T-helper 1 cell treated with Interleukin-12 subunit alpha and Interleukin-12 subunit beta and Interleukin-4 antibody, amounts not matched to agents 30 μg/mL and 1 μg/mL, for 36 hours (primary cell): ENCODE results near the gene MCTP2.

ENCODE experiments used
- H3K27ac Mint-ChIP-seq: one replicate; pipeline ENCODE4 v1.8.0; 2021; ENCODE audit warnings: mild to moderate bottlenecking, mixed read lengths
- H3K27me3 Mint-ChIP-seq: one replicate; pipeline ENCODE4 v1.8.0; 2021; ENCODE audit warnings: low read depth, mixed read lengths
- H3K36me3 Mint-ChIP-seq: one replicate; pipeline ENCODE4 v1.8.0; 2021; ENCODE audit warnings: low read depth, mixed read lengths
- H3K4me1 Mint-ChIP-seq: one replicate; pipeline ENCODE4 v1.8.0; 2021; ENCODE audit warnings: low read depth, mixed read lengths
- H3K4me3 Mint-ChIP-seq: one replicate; pipeline ENCODE4 v1.8.0; 2021; ENCODE audit warnings: mild to moderate bottlenecking, moderate library complexity, mixed read lengths
- H3K9me3 Mint-ChIP-seq: one replicate; pipeline ENCODE4 v1.8.0; 2021; ENCODE audit warnings: mixed read lengths

Gene MCTP2

DNA sequence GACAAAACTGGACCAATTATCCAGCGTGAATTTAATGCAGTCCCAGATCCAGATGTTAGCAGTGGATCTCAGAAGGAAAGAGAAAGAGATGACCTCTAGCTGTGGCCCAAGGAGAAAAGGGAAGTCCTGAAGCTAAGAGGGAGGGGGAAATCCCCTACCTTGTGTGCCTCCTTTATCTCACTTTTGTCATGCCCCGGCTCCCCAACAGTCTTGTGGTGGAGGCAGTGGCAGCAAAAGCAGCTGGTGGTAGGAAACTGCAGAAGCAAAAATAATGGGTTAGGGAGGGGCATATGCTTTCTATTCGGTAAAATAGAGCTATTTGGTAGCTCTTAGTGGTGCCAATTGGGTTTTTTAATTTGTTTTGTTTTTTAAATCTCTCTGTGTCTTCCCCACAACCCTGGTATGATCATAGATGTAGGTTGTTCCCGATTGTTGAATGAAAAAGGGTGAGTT lies 56.5 kb downstream of the MCTP2 start:
- Mint-ChIP-seq H3K9me3 (peaks cover 9% of the 10 kb centered on the region), H3K4me3 (peak overlapping the region; percentile 87), H3K27me3 (no peaks in the 10 kb centered on the region), H3K4me1 (peaks cover 51% of the 10 kb centered on the region), H3K27ac (peak overlapping the region; percentile 92), H3K36me3 (peaks cover 39% of the 10 kb centered on the region)

DNA sequence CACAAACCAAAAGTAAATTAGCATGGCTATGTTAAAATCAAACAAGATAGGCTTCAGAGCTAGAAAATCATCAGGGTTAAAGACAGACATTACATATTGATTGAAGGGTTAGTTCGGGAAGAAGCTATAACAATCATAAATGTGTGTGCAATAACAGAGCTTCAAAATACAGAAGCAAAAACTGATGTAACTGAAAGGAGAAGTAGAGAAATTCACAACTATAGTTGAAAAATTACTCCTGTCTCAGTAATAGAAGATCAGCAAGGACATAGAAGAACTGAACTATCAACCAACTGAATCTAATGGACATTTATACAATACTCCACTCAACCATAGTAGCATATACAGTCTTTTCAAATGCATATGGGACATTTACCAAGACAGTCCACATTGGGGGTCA lies 59.4 kb downstream of the MCTP2 start:
- peaks cover 28% of the 10 kb centered on the region for H3K36me3 Mint-ChIP-seq
- no peak overlapping the region for H3K4me3 Mint-ChIP-seq
- no peak overlapping the region for H3K27ac Mint-ChIP-seq
- H3K9me3 Mint-ChIP-seq, result peaks cover 9% of the 10 kb centered on the region
- peaks cover 65% of the 10 kb centered on the region for H3K4me1 Mint-ChIP-seq
- H3K27me3 Mint-ChIP-seq, result no peaks in the 10 kb centered on the region

DNA sequence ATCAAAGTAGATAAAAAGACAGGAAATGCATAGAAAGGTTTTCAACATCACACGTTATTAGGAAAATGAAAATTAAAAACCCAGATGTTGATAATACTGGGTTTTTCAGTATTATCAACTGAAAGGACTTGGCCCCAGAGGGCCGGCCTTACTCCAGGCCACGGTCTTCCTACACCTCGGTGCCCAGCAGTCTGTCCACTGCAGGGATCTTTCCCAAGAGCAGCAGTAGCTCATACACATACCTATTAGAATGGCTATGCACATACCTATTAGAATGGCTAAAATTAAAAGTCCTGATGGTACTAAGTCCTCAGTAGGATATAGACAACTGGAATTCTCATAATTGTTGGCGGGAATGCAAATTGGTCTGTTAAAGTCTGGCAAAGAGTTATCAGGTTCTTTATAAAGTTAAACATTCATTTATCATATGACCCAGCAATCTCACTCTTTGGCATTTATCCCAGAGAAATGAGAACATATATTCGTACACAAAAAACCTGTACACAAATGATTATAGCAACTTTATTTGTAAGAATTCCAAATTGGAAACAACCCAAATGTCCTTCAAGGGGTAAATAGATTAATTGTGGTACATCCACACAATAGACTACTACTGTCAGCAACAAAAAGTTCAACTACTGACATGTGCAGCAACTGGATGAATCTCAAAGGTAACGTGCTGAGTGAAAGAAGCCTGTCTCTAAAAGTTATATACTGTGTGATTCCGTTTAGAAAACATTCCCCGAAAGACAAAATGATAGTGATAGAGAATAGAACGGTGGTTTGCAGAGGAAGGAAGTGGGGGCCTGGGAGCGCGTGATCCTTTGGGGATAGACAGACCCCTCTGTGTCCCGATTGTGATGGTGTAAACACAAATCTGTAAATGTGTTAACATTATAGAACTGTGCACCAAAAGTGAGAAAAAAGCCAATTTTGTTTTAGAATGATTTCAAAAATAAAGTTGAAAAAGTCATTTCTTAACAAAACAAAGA lies 62.3 kb downstream of the MCTP2 start:
- H3K4me1 Mint-ChIP-seq, result peaks cover 66% of the 10 kb centered on the region
- peaks cover 24% of the 10 kb centered on the region for H3K36me3 Mint-ChIP-seq
- H3K27ac Mint-ChIP-seq, result peak overlapping the region; percentile 84
- no peaks in the 10 kb centered on the region for H3K27me3 Mint-ChIP-seq
- H3K4me3 Mint-ChIP-seq, result peak overlapping the region; percentile 32
- H3K9me3 Mint-ChIP-seq, result peaks cover 9% of the 10 kb centered on the region

DNA sequence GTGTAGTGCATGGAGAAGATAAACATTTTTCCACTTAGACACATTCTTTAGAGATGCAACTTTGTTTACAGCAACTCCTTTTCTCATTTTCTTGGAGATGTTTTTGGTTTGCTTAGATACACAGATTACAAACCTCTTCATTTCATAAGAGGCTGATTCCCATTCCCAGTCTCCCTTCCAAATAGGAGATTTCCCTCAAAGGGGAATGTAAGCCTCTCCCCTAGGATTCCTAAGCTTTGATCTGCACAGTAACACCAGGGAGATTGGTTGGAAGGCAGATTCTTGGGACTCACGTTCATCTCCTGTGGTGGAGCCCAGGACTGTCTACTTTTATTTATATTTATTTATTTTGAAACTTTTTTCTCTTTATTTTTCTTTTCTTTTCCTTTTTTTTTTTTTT lies 63.2 kb downstream of the MCTP2 start:
- Mint-ChIP-seq H3K4me1 (peaks cover 68% of the 10 kb centered on the region), H3K27ac (peak overlapping the region; percentile 84), H3K4me3 (no peak overlapping the region), H3K27me3 (no peaks in the 10 kb centered on the region), H3K36me3 (peaks cover 24% of the 10 kb centered on the region), H3K9me3 (peaks cover 9% of the 10 kb centered on the region)

DNA sequence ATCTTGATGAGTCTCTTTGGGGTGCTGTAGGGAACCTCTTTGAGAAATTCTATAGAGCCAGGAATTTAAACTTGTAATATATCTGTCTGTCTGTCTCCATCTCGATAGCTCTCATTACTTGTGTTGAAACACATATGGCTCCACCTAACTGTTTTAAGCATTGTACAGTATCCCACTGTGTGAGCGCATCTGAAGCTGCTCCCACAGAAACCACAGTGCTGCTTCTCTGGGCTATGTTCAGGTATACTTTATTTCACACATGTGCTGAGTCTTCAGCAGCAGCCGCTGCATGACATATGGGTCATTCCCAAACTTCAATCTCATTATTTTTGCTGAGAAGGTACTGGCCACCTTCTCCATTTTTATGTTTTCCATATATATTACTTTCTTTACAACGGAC lies 63.9 kb downstream of the MCTP2 start:
- Mint-ChIP-seq H3K9me3 (peaks cover 7% of the 10 kb centered on the region), H3K36me3 (peaks cover 23% of the 10 kb centered on the region), H3K27me3 (no peaks in the 10 kb centered on the region), H3K4me3 (no peak overlapping the region), H3K27ac (peak overlapping the region; percentile 34), H3K4me1 (peaks cover 72% of the 10 kb centered on the region)

DNA sequence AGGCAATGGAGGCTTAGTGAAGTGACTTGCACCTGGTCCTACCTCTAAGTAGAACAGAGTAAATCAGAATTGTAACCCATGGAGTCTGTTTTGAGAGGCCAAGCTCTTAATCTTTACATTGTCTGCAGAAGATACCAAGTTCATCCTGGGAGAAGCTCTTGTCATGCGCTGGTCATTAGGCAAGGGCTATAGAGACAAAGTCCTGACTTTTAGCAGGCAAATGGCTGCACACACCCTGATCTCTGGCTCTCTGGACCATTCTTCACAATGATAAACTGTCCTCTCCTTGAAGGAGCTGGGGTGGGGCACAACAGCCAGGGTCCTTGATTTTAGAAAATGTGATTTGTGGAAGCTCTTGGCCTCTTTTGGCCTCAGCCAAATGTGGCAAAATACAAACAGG lies 65.4 kb downstream of the MCTP2 start:
- peaks cover 5% of the 10 kb centered on the region for H3K9me3 Mint-ChIP-seq
- peaks cover 27% of the 10 kb centered on the region for H3K36me3 Mint-ChIP-seq
- H3K27me3 Mint-ChIP-seq, result no peaks in the 10 kb centered on the region
- peak overlapping the region; percentile 85 for H3K27ac Mint-ChIP-seq
- peak overlapping the region; percentile 74 for H3K4me3 Mint-ChIP-seq
- H3K4me1 Mint-ChIP-seq, result peaks cover 77% of the 10 kb centered on the region

DNA sequence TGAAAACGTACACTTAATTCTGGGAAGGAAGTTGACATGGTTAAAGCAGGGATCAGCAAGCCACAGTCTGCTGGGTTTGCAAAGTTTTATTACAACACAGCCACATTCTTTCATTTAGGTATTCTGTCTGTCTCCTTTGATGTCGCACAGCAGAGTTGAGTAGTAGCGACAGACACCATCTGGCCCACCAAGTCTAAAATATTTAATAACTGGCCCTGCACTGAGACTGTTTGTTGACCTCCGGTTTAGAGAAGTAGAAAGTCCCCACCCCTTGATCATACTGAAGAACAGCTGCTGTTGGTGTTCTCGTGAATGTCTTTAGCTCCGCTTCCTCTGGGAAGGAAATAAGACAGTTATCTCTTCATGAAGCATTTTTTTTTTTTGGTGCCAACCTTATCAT lies 66.2 kb downstream of the MCTP2 start:
- Mint-ChIP-seq H3K27ac (peak overlapping the region; percentile 85), H3K36me3 (peaks cover 36% of the 10 kb centered on the region), H3K9me3 (peaks cover 12% of the 10 kb centered on the region), H3K27me3 (no peaks in the 10 kb centered on the region), H3K4me1 (peaks cover 76% of the 10 kb centered on the region), H3K4me3 (peak overlapping the region; percentile 74)

DNA sequence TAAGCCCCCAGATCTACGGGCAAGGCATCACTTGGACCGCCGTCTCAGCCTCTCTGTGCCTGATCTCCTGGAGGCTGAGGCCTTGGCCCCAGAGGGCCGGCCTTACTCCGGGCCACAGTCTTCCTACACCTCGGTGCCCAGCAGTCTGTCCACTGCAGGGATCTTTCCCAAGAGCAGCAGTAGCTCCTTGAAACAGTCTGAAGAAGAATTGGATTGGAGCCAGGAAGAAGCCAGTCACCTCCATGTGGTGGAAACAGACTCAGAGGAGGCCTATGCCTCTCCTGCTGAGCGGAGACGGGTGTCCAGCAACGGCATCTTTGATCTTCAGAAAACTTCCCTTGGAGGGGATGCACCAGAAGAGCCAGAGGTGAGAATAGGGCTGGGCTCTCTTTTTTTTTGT lies 67.0 kb downstream of the MCTP2 start:
- peaks cover 76% of the 10 kb centered on the region for H3K4me1 Mint-ChIP-seq
- H3K27me3 Mint-ChIP-seq, result no peaks in the 10 kb centered on the region
- H3K9me3 Mint-ChIP-seq, result peaks cover 15% of the 10 kb centered on the region
- H3K4me3 Mint-ChIP-seq, result peak overlapping the region; percentile 74
- H3K36me3 Mint-ChIP-seq, result peaks cover 42% of the 10 kb centered on the region
- H3K27ac Mint-ChIP-seq, result peak overlapping the region; percentile 85

DNA sequence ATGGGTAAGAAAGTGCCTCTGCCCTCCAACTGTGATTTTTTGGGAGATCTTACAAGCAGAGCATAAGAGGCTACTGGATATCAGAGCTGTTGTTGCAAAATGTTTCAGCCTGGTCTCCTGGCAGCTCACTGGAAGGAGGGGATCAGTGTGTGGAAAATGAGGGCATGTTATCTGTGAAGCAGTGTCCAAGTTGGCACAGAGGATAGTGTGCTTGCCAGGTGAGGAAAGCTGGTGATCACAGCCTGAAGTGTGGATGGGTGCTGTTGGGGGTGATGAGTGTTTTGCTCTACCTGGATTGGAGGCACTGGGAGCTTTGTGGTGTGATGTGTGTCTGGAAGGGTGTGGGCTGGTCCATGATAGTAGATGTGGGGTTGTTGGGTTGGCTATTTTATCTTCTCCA lies 69.3 kb downstream of the MCTP2 start:
- H3K4me1 Mint-ChIP-seq, result peaks cover 79% of the 10 kb centered on the region
- peaks cover 23% of the 10 kb centered on the region for H3K9me3 Mint-ChIP-seq
- peak overlapping the region; percentile 71 for H3K4me3 Mint-ChIP-seq
- peak overlapping the region; percentile 82 for H3K27ac Mint-ChIP-seq
- peaks cover 56% of the 10 kb centered on the region for H3K36me3 Mint-ChIP-seq
- H3K27me3 Mint-ChIP-seq, result no peaks in the 10 kb centered on the region

DNA sequence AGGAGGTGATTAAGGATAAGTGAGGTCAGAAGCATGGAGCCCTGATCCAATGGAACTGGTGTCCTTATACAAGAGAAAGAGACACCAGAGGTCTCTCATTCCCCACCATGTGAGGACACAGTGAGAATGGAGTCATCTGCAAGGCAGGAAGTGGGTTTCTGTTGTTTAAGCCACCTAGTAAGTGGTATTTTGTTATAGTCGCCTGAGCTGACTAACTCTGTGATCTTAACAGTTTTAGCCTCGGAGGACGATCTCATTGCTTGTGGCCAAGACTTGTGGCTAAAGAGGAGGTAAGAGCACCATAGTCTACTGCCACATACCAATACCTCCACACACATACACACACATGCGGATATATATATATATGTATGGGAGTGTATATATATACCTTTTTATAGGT lies 73.8 kb downstream of the MCTP2 start:
- peak overlapping the region; percentile 98 for H3K27ac Mint-ChIP-seq
- H3K4me3 Mint-ChIP-seq, result peak overlapping the region; percentile 43
- peaks cover 83% of the 10 kb centered on the region for H3K4me1 Mint-ChIP-seq
- no peaks in the 10 kb centered on the region for H3K27me3 Mint-ChIP-seq
- peaks cover 31% of the 10 kb centered on the region for H3K9me3 Mint-ChIP-seq
- H3K36me3 Mint-ChIP-seq, result peaks cover 80% of the 10 kb centered on the region

DNA sequence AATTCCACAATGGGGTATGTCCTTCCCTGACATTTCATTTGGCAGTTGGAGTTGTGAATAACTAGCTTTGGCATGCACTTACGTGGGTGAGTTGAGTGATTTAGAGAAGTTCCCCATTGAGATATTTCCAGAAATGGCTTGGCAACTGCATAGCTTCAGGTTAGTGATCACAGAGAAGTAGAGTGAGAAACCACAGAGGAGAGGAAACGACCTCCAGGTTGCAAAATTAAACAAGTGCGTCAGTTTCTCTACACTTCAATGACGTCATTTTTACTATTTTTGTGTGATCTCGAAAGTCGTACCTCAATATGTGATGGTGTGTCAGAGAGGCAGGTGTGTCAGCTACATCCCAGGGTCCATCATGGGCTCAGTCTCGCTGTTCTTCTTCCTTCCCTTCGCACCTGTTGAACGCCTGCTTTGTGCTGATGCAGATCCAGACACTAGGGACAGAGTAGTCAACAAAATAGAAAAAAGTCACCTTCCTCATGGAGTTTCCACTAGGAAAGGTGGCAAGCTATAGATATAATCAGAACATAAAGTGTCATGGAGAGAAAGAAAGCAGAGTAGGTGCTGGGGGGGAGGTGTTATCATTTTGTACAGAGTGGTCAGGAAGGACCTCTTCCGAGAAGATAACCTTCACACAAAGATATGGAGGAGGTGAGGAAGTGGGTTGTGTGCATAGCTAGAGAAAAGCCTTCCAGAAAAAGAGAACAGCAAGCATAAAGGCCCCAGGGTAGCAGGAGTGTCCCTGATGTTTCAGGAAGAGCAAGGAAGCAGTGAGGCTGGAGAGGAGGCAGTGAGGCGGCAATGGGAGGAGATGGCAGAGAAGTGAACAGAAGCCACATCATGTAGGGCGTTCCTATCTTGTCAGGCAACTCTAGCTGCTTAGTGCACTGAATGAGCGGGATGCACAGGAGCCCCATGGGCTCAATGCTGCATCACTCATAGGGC lies 75.6 kb downstream of the MCTP2 start:
- peaks cover 24% of the 10 kb centered on the region for H3K9me3 Mint-ChIP-seq
- H3K36me3 Mint-ChIP-seq, result peaks cover 73% of the 10 kb centered on the region
- H3K27me3 Mint-ChIP-seq, result no peaks in the 10 kb centered on the region
- H3K4me3 Mint-ChIP-seq, result peak overlapping the region; percentile 71
- H3K4me1 Mint-ChIP-seq, result peaks cover 78% of the 10 kb centered on the region
- H3K27ac Mint-ChIP-seq, result peak overlapping the region; percentile 98

DNA sequence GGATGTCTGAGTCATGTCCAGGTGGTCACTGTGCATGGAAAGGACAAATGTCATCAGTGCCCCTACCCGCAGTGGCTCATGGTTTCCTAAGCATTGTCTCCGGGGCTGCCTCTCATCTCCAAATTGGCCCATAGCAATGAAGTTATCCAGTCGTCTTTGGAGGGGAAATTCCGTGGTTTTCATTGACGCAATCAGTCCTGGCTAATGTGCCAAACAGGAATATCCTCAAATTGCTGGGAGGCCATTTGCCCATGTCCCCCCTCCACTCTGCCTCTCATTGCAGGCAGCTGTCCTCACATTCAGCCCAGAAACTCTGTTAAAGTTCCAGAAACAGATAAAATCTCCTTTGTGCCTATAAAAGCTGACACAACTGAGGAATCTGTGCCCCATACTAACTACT lies 81.6 kb downstream of the MCTP2 start:
- no peak overlapping the region for H3K27ac Mint-ChIP-seq
- no peak overlapping the region for H3K4me3 Mint-ChIP-seq
- peaks cover 52% of the 10 kb centered on the region for H3K4me1 Mint-ChIP-seq
- H3K36me3 Mint-ChIP-seq, result peaks cover 57% of the 10 kb centered on the region
- H3K27me3 Mint-ChIP-seq, result no peaks in the 10 kb centered on the region
- H3K9me3 Mint-ChIP-seq, result no peaks in the 10 kb centered on the region

DNA sequence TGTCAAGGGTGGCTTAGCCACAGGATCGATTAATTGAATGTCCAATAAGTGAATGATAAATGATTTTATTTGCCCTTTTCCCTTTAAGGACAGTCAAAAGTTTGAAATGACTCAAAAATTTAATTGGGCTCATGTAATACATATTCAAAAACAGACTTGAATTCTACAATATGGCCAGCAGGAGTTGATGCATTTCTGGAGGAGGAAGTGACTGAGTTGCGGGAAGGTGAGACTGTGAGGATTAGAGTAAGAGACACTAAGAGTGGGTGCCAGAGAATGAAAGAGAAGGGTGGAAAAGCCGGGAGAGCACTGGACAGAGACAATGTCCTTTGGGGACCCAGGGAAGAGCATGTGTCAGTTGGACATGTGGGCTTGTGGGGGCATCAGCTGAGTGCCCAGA lies 83.3 kb downstream of the MCTP2 start:
- peak overlapping the region; percentile 1 for H3K27ac Mint-ChIP-seq
- H3K36me3 Mint-ChIP-seq, result peaks cover 52% of the 10 kb centered on the region
- H3K9me3 Mint-ChIP-seq, result no peaks in the 10 kb centered on the region
- peaks cover 40% of the 10 kb centered on the region for H3K4me1 Mint-ChIP-seq
- no peak overlapping the region for H3K4me3 Mint-ChIP-seq
- no peaks in the 10 kb centered on the region for H3K27me3 Mint-ChIP-seq

DNA sequence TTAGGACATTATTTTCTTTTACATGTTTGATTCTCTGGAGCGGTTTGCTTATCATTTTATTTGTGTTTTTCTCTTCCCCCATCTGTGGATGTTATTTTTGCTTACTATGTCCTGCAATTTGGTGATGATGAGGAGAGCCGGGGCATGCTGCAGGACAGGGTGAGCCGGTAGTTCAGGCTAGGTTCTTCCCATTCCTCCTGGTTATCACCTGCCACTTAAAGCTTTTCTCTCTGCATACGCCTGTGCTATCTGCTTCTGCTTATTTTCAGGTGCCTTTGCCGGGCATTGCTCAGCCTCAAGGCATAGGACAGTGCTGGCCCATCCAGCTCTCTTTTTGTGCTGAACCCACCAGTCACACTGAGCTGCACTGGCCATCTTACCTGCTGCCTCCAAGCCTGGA lies 85.8 kb downstream of the MCTP2 start:
- Mint-ChIP-seq H3K27ac (no peak overlapping the region), H3K4me1 (peaks cover 35% of the 10 kb centered on the region), H3K36me3 (peaks cover 52% of the 10 kb centered on the region), H3K9me3 (no peaks in the 10 kb centered on the region), H3K4me3 (no peak overlapping the region), H3K27me3 (no peaks in the 10 kb centered on the region)
